ENCODE measurements around the gene C19orf67.
A peak's percentile ranks its signal among the peaks of the same experiment; 100 is the strongest.

- TF ChIP-seq EZH2 (IDR thresholded peaks at IDR 0.05) (no peak), CTCF (IDR thresholded peaks at IDR 0.05 in 2 of 3, conservative IDR thresholded peaks at IDR 0.05 in 1 of 3; ENCODE audit: borderline replicate concordance in 1 of 3, insufficient read depth in 1 of 3, low read depth in 2 of 3, low read length in 2 of 3) (peak; percentile 27 to 29 (median 29); a peak in 4 of 6 replicates), POLR2A (IDR thresholded peaks at IDR 0.05; ENCODE audit: borderline replicate concordance, extremely low read depth, insufficient read depth, insufficient read length) (no peak), EZH2phosphoT487 (IDR thresholded peaks at IDR 0.05; ENCODE audit: borderline replicate concordance) (no peak), RAD21 (IDR thresholded peaks at IDR 0.05; ENCODE audit: low read depth) (no peak)
Observed at GRCh38 chr19:14091081-14091812, 5.7 kb upstream of the C19orf67 start.
